Stimulated activated CD4-positive, alpha-beta T cell treated with anti-CD3 and anti-CD28 coated beads, Interleukin-12 subunit alpha, Interleukin-12 subunit beta, amount 100 ng/mL, for 4 hours (primary cell): ENCODE results near the gene CLNK.
"Not testable (repeated sequence)": the region's sequence is repeated elsewhere in the genome, so short reads cannot be mapped to it uniquely, and the experiment has no call there.

Experiments used
- DNase-seq: peaks from one replicate; pipeline ENCODE4 v3.0.0-alpha.2; 2020

Gene CLNK

GRCh38 chr4:10656988-10657387 is 27.6 kb downstream of the CLNK start:
- DNase-seq = no peak

- no peak for DNase-seq
Observed at GRCh38 chr4:10656420-10656819, 28.1 kb downstream of the CLNK start.

GRCh38 chr4:10655968-10656367 is 28.6 kb downstream of the CLNK start:
- no peak for DNase-seq

- DNase-seq = no peak
Observed at GRCh38 chr4:10648479-10648878, 36.1 kb downstream of the CLNK start.

GRCh38 chr4:10647846-10648245 is 36.7 kb downstream of the CLNK start:
- DNase-seq = no peak

GRCh38 chr4:10643600-10644425 is 40.8 kb downstream of the CLNK start:
- no peak for DNase-seq

- DNase-seq = no peak
Observed at GRCh38 chr4:10640561-10641201, 43.9 kb downstream of the CLNK start.

- DNase-seq = no peak
Observed at GRCh38 chr4:10639664-10640063, 44.9 kb downstream of the CLNK start.

GRCh38 chr4:10639100-10639499 is 45.5 kb downstream of the CLNK start:
- no peak for DNase-seq

GRCh38 chr4:10635091-10635490 is 49.5 kb downstream of the CLNK start:
- DNase-seq = no peak

GRCh38 chr4:10629394-10629793 is 55.2 kb downstream of the CLNK start:
- DNase-seq = no peak

- no peak for DNase-seq
Observed at GRCh38 chr4:10625131-10625530, 59.4 kb downstream of the CLNK start.

GRCh38 chr4:10623862-10624261 is 60.7 kb downstream of the CLNK start:
- DNase-seq = no peak

- DNase-seq = no peak
Observed at GRCh38 chr4:10623241-10623640, 61.3 kb downstream of the CLNK start.

- DNase-seq = no peak
Observed at GRCh38 chr4:10622728-10623127, 61.8 kb downstream of the CLNK start.

- no peak for DNase-seq
Observed at GRCh38 chr4:10620935-10621488, 63.6 kb downstream of the CLNK start.

GRCh38 chr4:10619855-10620254 is 64.7 kb downstream of the CLNK start:
- DNase-seq = no peak

GRCh38 chr4:10619220-10619619 is 65.3 kb downstream of the CLNK start:
- no peak for DNase-seq

- not testable (repeated sequence) for DNase-seq
Observed at GRCh38 chr4:10614926-10615325, 69.6 kb downstream of the CLNK start.

GRCh38 chr4:10613926-10614478 is 70.6 kb downstream of the CLNK start:
- DNase-seq = no peak

GRCh38 chr4:10612476-10612875 is 72.1 kb downstream of the CLNK start:
- DNase-seq = no peak

GRCh38 chr4:10611673-10612072 is 72.9 kb downstream of the CLNK start:
- no peak for DNase-seq

GRCh38 chr4:10608501-10609219 is 75.9 kb downstream of the CLNK start:
- DNase-seq = no peak
